ENCODE results near the gene FBN2. TPM values are rescaled to one million over a fixed set of nuclear protein-coding genes. Genes with fewer than 3 reads are reported as not detected.

The FBN2 gene
- total and polyA plus RNA-seq, 5 experiments from 2014 or later: 0.05 to 0.08 TPM; not detected in 3

- no peak for DNase-seq
- no peak overlapping the region for H3K27ac Mint-ChIP-seq
- peaks cover 0 to 21% (median 3%) of the 10 kb centered on the region in 9 donors for H3K9me3 Mint-ChIP-seq
- H3K4me3 Mint-ChIP-seq: no peak overlapping the region
- H3K4me1 Mint-ChIP-seq: no peaks in the 10 kb centered on the region
- POLR2A ChIA-PET: no interaction called here
- ATAC-seq: no peak
- H3K27me3 Mint-ChIP-seq: peaks cover 0 to 2% (median 0%) of the 10 kb centered on the region in 5 donors
- H3K36me3 Mint-ChIP-seq: no peaks in the 10 kb centered on the region
Measured at GRCh38 chr5:128290152-128290858, 247.7 kb downstream of the FBN2 start.

GRCh38 chr5:128287740-128288139, 250.3 kb downstream of the FBN2 start:
- no peak overlapping the region for H3K4me3 Mint-ChIP-seq
- no peak overlapping the region for H3K27ac Mint-ChIP-seq
- no peaks in the 10 kb centered on the region for H3K36me3 Mint-ChIP-seq
- ATAC-seq: no peak
- no peak for DNase-seq
- peaks cover 0 to 9% (median 2%) of the 10 kb centered on the region in 5 donors for H3K27me3 Mint-ChIP-seq
- peaks cover 0 to 13% (median 1%) of the 10 kb centered on the region in 9 donors for H3K9me3 Mint-ChIP-seq
- POLR2A ChIA-PET: no interaction called here
- H3K4me1 Mint-ChIP-seq: no peaks in the 10 kb centered on the region

- Mint-ChIP-seq H3K27me3 (peaks cover 0 to 11% (median 2%) of the 10 kb centered on the region in 5 donors), H3K4me1 (no peaks in the 10 kb centered on the region), H3K36me3 (no peaks in the 10 kb centered on the region), H3K27ac (no peak overlapping the region), H3K9me3 (no peaks in the 10 kb centered on the region), H3K4me3 (no peak overlapping the region)
- POLR2A ChIA-PET: no interaction called here
- no peak for DNase-seq
- ATAC-seq: no peak
Measured at GRCh38 chr5:128284236-128284635, 253.8 kb downstream of the FBN2 start.

DNA sequence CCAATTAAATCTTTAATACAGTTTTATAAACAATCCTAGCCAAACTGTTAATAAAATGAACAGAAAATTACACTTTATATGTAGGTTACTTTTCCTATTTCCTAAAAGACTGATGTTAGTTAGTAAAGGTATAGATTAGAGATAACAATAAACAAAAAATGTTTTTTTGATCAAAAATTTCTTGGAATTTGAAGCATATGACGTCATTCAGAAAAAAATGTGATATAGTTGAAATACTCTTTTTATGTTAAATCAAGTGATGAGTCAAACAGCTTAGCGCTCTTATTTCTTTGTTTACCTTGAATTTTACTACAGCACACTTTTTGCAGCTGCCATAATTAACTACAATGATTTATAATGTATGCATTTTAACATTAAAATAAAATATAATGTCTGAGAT, 258.7 kb downstream of the FBN2 start:
- Mint-ChIP-seq H3K4me1 (peaks cover 0 to 1% (median 0%) of the 10 kb centered on the region in 4 donors), H3K9me3 (no peaks in the 10 kb centered on the region), H3K27me3 (peaks cover 0 to 17% (median 1%) of the 10 kb centered on the region in 5 donors), H3K4me3 (no peak overlapping the region), H3K27ac (no peak overlapping the region), H3K36me3 (no peaks in the 10 kb centered on the region)
- ATAC-seq: no peak
- POLR2A ChIA-PET: no interaction called here
- no peak for DNase-seq

DNA sequence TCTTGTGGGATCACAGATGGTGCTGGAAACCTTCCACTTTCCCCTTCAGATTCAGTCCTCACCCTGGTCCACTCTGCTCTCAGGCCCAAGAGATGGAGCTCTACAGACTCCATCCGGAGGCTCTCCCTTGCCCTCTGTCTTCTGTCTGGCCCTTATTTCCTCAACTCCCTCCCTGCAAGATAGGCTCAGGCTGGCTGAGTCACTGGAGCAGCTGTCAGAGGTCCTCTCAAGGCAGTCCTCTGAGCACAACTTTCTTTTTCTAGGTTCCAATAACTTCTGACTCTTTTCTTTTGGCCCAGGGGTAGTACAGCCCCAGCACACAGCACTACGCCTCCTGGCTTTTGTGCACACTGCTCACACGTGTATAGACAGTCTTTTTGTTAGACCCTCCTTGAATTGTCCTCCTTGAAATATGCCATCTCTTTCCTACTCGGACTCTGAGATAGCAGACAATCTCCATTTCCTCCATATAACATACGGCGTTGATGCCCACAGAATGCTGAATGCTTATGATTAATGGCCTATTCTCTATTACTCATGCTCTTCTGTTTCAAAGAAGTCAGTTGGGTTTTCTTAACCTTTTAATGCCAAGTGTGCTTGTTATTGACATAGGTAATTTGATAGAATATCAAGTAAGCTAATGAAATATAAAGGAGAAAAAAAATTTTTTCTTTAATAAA, 261.4 kb downstream of the FBN2 start:
- peaks cover 0 to 1% (median 0%) of the 10 kb centered on the region in 4 donors for H3K4me1 Mint-ChIP-seq
- no peaks in the 10 kb centered on the region for H3K9me3 Mint-ChIP-seq
- no peak overlapping the region for H3K27ac Mint-ChIP-seq
- DNase-seq (no peak), ATAC-seq (no peak)
- POLR2A ChIA-PET: no interaction called here
- no peak overlapping the region for H3K4me3 Mint-ChIP-seq
- H3K36me3 Mint-ChIP-seq: no peaks in the 10 kb centered on the region
- peaks cover 0 to 9% (median 0%) of the 10 kb centered on the region in 5 donors for H3K27me3 Mint-ChIP-seq

GRCh38 chr5:128274441-128274840, 263.6 kb downstream of the FBN2 start:
- Mint-ChIP-seq H3K36me3 (no peaks in the 10 kb centered on the region), H3K27me3 (peaks cover 0 to 13% (median 0%) of the 10 kb centered on the region in 5 donors), H3K4me1 (peaks cover 0 to 1% (median 0%) of the 10 kb centered on the region in 4 donors), H3K9me3 (no peaks in the 10 kb centered on the region), H3K4me3 (no peak overlapping the region), H3K27ac (no peak overlapping the region)
- no peak for ATAC-seq
- POLR2A ChIA-PET: no interaction called here
- no peak for DNase-seq

- Mint-ChIP-seq H3K36me3 (no peaks in the 10 kb centered on the region), H3K27me3 (peaks cover 0 to 16% (median 1%) of the 10 kb centered on the region in 5 donors), H3K4me1 (peaks cover 0 to 1% (median 0%) of the 10 kb centered on the region in 4 donors), H3K4me3 (no peak overlapping the region), H3K27ac (no peak overlapping the region), H3K9me3 (peaks cover 0 to 2% (median 0%) of the 10 kb centered on the region in 9 donors)
- no peak for ATAC-seq
- DNase-seq: no peak
- POLR2A ChIA-PET: no interaction called here
Measured at GRCh38 chr5:128273736-128274135, 264.3 kb downstream of the FBN2 start.

- POLR2A ChIA-PET: no interaction called here
- DNase-seq (no peak), ATAC-seq (no peak)
Measured at GRCh38 chr5:128271859-128272464, 266.1 kb downstream of the FBN2 start.

GRCh38 chr5:128271071-128271470, 267.0 kb downstream of the FBN2 start:
- H3K4me1 Mint-ChIP-seq: no peaks in the 10 kb centered on the region
- peaks cover 0 to 10% (median 3%) of the 10 kb centered on the region in 9 donors for H3K9me3 Mint-ChIP-seq
- H3K27me3 Mint-ChIP-seq: peaks cover 3 to 23% (median 9%) of the 10 kb centered on the region in 5 donors
- POLR2A ChIA-PET: no interaction called here
- ATAC-seq (no peak), DNase-seq (no peak)
- peaks cover 0 to 4% (median 0%) of the 10 kb centered on the region in 3 donors for H3K36me3 Mint-ChIP-seq
- H3K27ac Mint-ChIP-seq: no peak overlapping the region
- no peak overlapping the region for H3K4me3 Mint-ChIP-seq

More at GRCh38 chr5:128271859-128272464, 266.1 kb downstream of the FBN2 start:
- H3K4me3 Mint-ChIP-seq: no peak overlapping the region
- no peak overlapping the region for H3K27ac Mint-ChIP-seq
- H3K4me1 Mint-ChIP-seq: peaks cover 0 to 1% (median 0%) of the 10 kb centered on the region in 4 donors
- H3K27me3 Mint-ChIP-seq: peaks cover 1 to 27% (median 7%) of the 10 kb centered on the region in 5 donors
- H3K9me3 Mint-ChIP-seq: peaks cover 0 to 8% (median under 1%) of the 10 kb centered on the region in 9 donors
- peaks cover 0 to 4% (median 0%) of the 10 kb centered on the region in 3 donors for H3K36me3 Mint-ChIP-seq

- peaks cover 0 to 10% (median 3%) of the 10 kb centered on the region in 9 donors for H3K9me3 Mint-ChIP-seq
- no peak overlapping the region for H3K4me3 Mint-ChIP-seq
- no peak for DNase-seq
- peaks cover 0 to 4% (median 0%) of the 10 kb centered on the region in 3 donors for H3K36me3 Mint-ChIP-seq
- H3K4me1 Mint-ChIP-seq: no peaks in the 10 kb centered on the region
- ATAC-seq: no peak
- H3K27me3 Mint-ChIP-seq: peaks cover 3 to 38% (median 9%) of the 10 kb centered on the region in 5 donors
- H3K27ac Mint-ChIP-seq: no peak overlapping the region
- POLR2A ChIA-PET: no interaction called here
Measured at GRCh38 chr5:128264564-128265360, 273.3 kb downstream of the FBN2 start.

DNA sequence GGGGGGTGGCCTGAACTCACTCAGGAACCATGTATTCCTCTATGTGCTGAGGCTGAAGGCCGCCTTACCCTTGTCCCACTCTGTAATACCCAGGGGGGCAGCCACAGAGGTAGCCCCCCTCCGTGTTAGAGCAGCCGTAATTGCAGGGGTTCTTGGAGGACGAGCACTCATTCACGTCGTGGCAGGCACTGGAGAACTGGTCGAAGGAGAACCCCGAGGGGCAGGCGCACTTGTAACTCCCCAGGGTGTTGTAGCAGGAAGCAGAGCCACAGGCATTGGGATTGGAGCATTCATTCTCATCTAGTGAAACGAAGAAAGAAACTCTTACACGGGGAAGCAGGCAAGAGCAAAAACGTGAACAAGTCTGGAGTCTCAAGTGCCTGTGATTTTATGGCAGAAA, 274.7 kb downstream of the FBN2 start:
- H3K36me3 Mint-ChIP-seq: peaks cover 0 to 4% (median 0%) of the 10 kb centered on the region in 3 donors
- DNase-seq: no peak
- H3K4me3 Mint-ChIP-seq: no peak overlapping the region
- H3K27ac Mint-ChIP-seq: no peak overlapping the region
- peaks cover 4 to 40% (median 7%) of the 10 kb centered on the region in 5 donors for H3K27me3 Mint-ChIP-seq
- peaks cover 0 to 10% (median 2%) of the 10 kb centered on the region in 9 donors for H3K9me3 Mint-ChIP-seq
- ATAC-seq: no peak
- H3K4me1 Mint-ChIP-seq: no peaks in the 10 kb centered on the region
- POLR2A ChIA-PET: no interaction called here

GRCh38 chr5:128262911-128263310, 275.1 kb downstream of the FBN2 start:
- peaks cover 0 to 3% (median 0%) of the 10 kb centered on the region in 3 donors for H3K36me3 Mint-ChIP-seq
- no peak for DNase-seq
- POLR2A ChIA-PET: no interaction called here

More at GRCh38 chr5:128262911-128263310, 275.1 kb downstream of the FBN2 start:
- Mint-ChIP-seq H3K27ac (no peak overlapping the region), H3K4me3 (no peak overlapping the region), H3K27me3 (peaks cover 3 to 36% (median 5%) of the 10 kb centered on the region in 5 donors), H3K4me1 (no peaks in the 10 kb centered on the region), H3K9me3 (peaks cover 0 to 8% (median 2%) of the 10 kb centered on the region in 9 donors)
- ATAC-seq: no peak
